T-cell (primary cell): ENCODE data around the gene PERP. TPM values are rescaled to one million over a fixed set of nuclear protein-coding genes. Genes with fewer than 3 reads are reported as not detected.
A peak's percentile ranks its signal among the peaks of the same experiment; 100 is the strongest.

ENCODE experiments used
- ATAC-seq, 4 experiments: fragments of 200-7000 bp in 3 of 4; fragments of 150-1000 bp in 1 of 4; cut with Tn5 transposase; replicated peaks in 1 of 4; 1 replicate in 3 of 4; 2 replicates in 1 of 4; pipeline ENCODE4 v1.10.0; 2021; ENCODE audit warnings: moderate library complexity in 3 of 4, mild to moderate bottlenecking in 2 of 4, moderate number of reproducible peaks in 1 of 4
- CTCF ChIA-PET, 2 donors: fragments of 300-600 bp; sonication (Branson Sonifier 250); formaldehyde crosslinking; loops; one replicate each; lab custom pipeline; 2022; ENCODE audit warnings: antibody characterized with exemption in 2 of 2; lab: Charles Lee
- POLR2A ChIA-PET, 2 donors: fragments of 300-600 bp; sonication (Branson Sonifier 250); formaldehyde crosslinking; loops; one replicate each; lab custom pipeline; 2022; ENCODE audit warnings: antibody characterized with exemption in 2 of 2; lab: Charles Lee
- DNase-seq, 35 experiments: peaks; one replicate each; pipeline versions ENCODE4 v3.0.0 to v3.0.0-alpha.2; 2013 to 2023
- H3K27ac ChIP-seq: one replicate; pipeline ENCODE4 v1.5.1; 2013; ENCODE audit warnings: low read length
- H3K27me3 ChIP-seq, 2 experiments: replicated peaks in 1 of 2; 1 replicate in 1 of 2; 2 replicates in 1 of 2; pipeline versions ENCODE4 v1.6.1 to v1.7.0; 2013; ENCODE audit warnings: low read length in 1 of 2, mixed read lengths in 1 of 2; ENCODE audit not compliant: control insufficient read depth in 2 of 2, insufficient read depth in 2 of 2; ENCODE audit errors: extremely low read depth in 1 of 2
- H3K36me3 ChIP-seq, 2 donors: 1 replicate in 1 of 2; 2 replicates in 1 of 2; pipeline versions ENCODE4 v1.6.1 to v1.7.0; 2013; ENCODE audit warnings: low read length in 1 of 2; ENCODE audit not compliant: control insufficient read depth in 2 of 2, insufficient read depth in 1 of 2; ENCODE audit errors: extremely low read depth in 1 of 2
- H3K4me1 ChIP-seq, 2 experiments: 1 replicate in 1 of 2; 2 replicates in 1 of 2; pipeline versions ENCODE4 v1.6.1 to v1.7.0; 2013; ENCODE audit warnings: low read length in 2 of 2, mixed read lengths in 1 of 2; ENCODE audit not compliant: insufficient read depth in 2 of 2, control insufficient read depth in 1 of 2; ENCODE audit errors: extremely low read depth in 1 of 2
- H3K4me3 ChIP-seq, 2 donors: 1 replicate in 1 of 2; 2 replicates in 1 of 2; pipeline versions ENCODE4 v1.5.1 to v1.7.0; 2013; ENCODE audit warnings: mild to moderate bottlenecking in 2 of 2, low read length in 1 of 2, moderate library complexity in 1 of 2; ENCODE audit not compliant: control insufficient read depth in 1 of 2; ENCODE audit errors: extremely low read depth in 1 of 2
- H3K9me3 ChIP-seq: 2 replicates; pipeline ENCODE4 v1.7.0; 2013
- H3K27ac Mint-ChIP-seq, 2 donors: one replicate each; pipeline ENCODE4 v1.8.0; 2020 to 2021; ENCODE audit warnings: mild to moderate bottlenecking in 2 of 2, mixed read lengths in 2 of 2
- H3K27me3 Mint-ChIP-seq, 2 donors: one replicate each; pipeline ENCODE4 v1.8.0; 2021 to 2022; ENCODE audit warnings: mixed read lengths in 2 of 2
- H3K36me3 Mint-ChIP-seq: one replicate; pipeline ENCODE4 v1.8.0; 2021; ENCODE audit warnings: mixed read lengths
- H3K4me1 Mint-ChIP-seq, 3 donors: one replicate each; pipeline ENCODE4 v1.8.0; 2020 to 2022; ENCODE audit warnings: mixed read lengths in 3 of 3, mild to moderate bottlenecking in 1 of 3
- H3K4me3 Mint-ChIP-seq, 3 donors: one replicate each; pipeline ENCODE4 v1.8.0; 2020 to 2022; ENCODE audit warnings: mild to moderate bottlenecking in 3 of 3, mixed read lengths in 3 of 3, moderate library complexity in 3 of 3
- H3K9me3 Mint-ChIP-seq, 3 donors: one replicate each; pipeline ENCODE4 v1.8.0; 2020 to 2022; ENCODE audit warnings: mixed read lengths in 3 of 3
- WGBS: methylation state at CpG from one replicate; pipeline ENCODE4 v1.1.5; 2013; ENCODE audit warnings: missing lambda C conversion rate; ENCODE audit not compliant: insufficient coverage; 5-methylcytosine and 5-hydroxymethylcytosine counted together
- total RNA-seq, 35 experiments: library from RNA in 6 of 35; stranded (reverse) in 6 of 35; fragments of 120-200 nt in 1 of 35; gene quantifications; one replicate each; pipeline versions ENCODE4 v1.2.1 to v1.2.4 and lab custom pipeline; 2013 to 2026

PERP gene
- total RNA-seq, 5 donors from 2014 or later (not counting 1 experiment from before 2014, with no cell fraction given), result 0.80 to 6.2 (median 2.4) TPM

DNA sequence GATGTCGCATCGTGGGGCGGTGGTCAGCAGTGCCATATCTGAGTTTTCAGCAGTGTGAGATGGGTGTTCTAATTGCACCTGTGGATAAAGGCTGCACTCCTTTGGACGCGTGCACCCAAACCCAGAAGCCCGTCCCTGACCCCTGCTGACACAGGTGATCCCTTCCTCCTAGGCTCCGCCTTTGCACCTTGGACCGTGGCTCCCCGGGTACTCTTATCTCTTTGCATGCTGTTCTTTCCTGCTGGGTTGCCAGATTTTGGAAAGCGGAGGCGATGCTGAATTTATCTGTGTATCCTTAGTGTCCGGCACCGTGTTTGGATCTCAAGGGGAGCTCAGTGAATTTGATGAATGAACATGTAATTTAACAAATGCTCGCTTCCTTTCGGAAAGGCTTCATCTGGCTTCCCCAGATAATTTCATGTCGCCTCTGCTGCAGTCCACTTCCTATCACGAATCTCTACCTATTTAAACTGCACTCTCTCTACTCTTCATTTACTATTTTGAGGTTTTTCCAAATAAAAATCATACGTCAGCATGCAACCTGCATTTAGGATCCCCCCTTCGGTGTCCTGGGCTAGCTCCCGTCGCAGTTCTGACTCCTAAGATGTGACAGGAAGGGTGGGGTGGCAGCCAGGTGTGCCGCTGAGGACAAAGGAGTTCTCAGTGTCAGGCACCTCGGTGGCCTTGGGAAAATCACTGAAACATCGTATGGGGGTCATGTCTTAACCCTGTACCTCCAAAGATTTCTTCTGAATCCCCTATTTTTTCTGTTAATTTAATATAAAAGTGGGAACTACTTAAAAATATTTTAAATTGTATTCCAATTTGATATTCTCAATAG, 753 bp upstream of the PERP start:
- Mint-ChIP-seq H3K27ac (peak overlapping the region; percentile 39 to 70), H3K9me3 (no peaks in the 10 kb centered on the region), H3K4me1 (peaks cover 23 to 34% (median 26%) of the 10 kb centered on the region in 3 donors), H3K36me3 (no peaks in the 10 kb centered on the region), H3K27me3 (peaks cover 26 to 28% of the 10 kb centered on the region in 2 donors), H3K4me3 (peak overlapping the region; percentile 79 to 92 (median 87))
- H3K9me3 ChIP-seq, result no peaks in the 10 kb centered on the region
- H3K36me3 ChIP-seq, result no peaks in the 10 kb centered on the region
- DNase-seq, result peak in 7 of 35 experiments; percentile 1 to 27 (median 14)
- 7% methylated on average over 9 of the region's 24 CpGs for WGBS
- CTCF ChIA-PET, result interaction anchor here (0.6 to 2.3 kb wide), 17 partner anchors 7 to 692 kb away, joined by 3 to 15 read pairs (median 5); no protein-coding TSS in a partner anchor
- H3K27ac ChIP-seq, result no peak overlapping the region
- H3K4me3 ChIP-seq, result peak overlapping the region; percentile 56 to 66
- POLR2A ChIA-PET, result no interaction called here
- peaks cover 13 to 24% of the 10 kb centered on the region in 2 experiments for H3K27me3 ChIP-seq
- ATAC-seq, result peak; percentile 17 to 43 (median 31)
- H3K4me1 ChIP-seq, result peaks cover 10 to 18% of the 10 kb centered on the region in 2 experiments

DNA sequence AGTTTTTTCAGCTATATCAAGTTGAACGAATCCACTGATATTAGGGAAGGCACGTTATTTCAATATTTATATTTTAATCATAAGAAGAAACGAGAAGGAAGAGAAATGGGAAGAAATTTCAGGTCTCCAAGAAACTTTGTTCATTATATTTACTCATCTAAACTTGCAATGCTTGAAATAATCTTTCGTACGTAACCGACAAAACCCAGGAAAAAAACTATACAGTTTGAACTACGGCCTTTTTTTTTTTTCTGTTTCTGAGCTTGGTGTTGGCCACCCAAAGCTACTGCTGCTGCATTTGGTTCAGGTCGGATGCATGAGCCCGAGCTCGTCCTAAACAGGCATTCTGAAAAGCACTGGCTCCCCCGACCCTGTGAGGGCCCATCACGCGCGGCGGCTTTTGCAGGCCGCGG, 548 bp downstream of the PERP start:
- CTCF ChIA-PET, result interaction anchor here (0.5 to 3.0 kb wide), 9 partner anchors 8 to 1017 kb away, joined by 3 to 30 read pairs (median 4); no protein-coding TSS in a partner anchor
- POLR2A ChIA-PET, result interaction anchor here (0.6 to 0.7 kb wide), 3 partner anchors 97 to 458 kb away, joined by 3 to 8 read pairs (median 7); no protein-coding TSS in a partner anchor
- Mint-ChIP-seq H3K9me3 (no peaks in the 10 kb centered on the region), H3K4me3 (peak overlapping the region; percentile 81 to 87 (median 85)), H3K4me1 (peaks cover 23 to 34% (median 26%) of the 10 kb centered on the region in 3 donors), H3K27me3 (peaks cover 28 to 31% of the 10 kb centered on the region in 2 donors), H3K27ac (peak overlapping the region in 1 of 2 donors; percentile 65), H3K36me3 (no peaks in the 10 kb centered on the region)
- no peak for ATAC-seq
- peaks cover 10 to 18% of the 10 kb centered on the region in 2 experiments for H3K4me1 ChIP-seq
- H3K36me3 ChIP-seq, result no peaks in the 10 kb centered on the region
- H3K27me3 ChIP-seq, result peaks cover 13 to 24% of the 10 kb centered on the region in 2 experiments
- WGBS, result 5% methylated on average over 14 of the region's 17 CpGs
- DNase-seq, result peak in 1 of 35 experiments; percentile 15
- no peaks in the 10 kb centered on the region for H3K9me3 ChIP-seq
- peak overlapping the region; percentile 61 to 66 for H3K4me3 ChIP-seq
- H3K27ac ChIP-seq, result no peak overlapping the region

GRCh38 chr6:138105880-138106664, 1.1 kb downstream of the PERP start:
- POLR2A ChIA-PET, result interaction anchor here in 1 of 2 donors (0.6 kb wide), 1 partner anchor 96 kb away, joined by 8 read pairs; no protein-coding TSS in a partner anchor
- H3K4me3 ChIP-seq, result no peak overlapping the region
- H3K9me3 ChIP-seq, result no peaks in the 10 kb centered on the region
- peaks cover 13 to 24% of the 10 kb centered on the region in 2 experiments for H3K27me3 ChIP-seq
- WGBS, result no CpG with 5 or more reads among the region's 10 CpGs
- no peaks in the 10 kb centered on the region for H3K36me3 ChIP-seq
- Mint-ChIP-seq H3K4me1 (peaks cover 23 to 34% (median 26%) of the 10 kb centered on the region in 3 donors), H3K4me3 (peak overlapping the region; percentile 81 to 87 (median 85)), H3K36me3 (no peaks in the 10 kb centered on the region), H3K9me3 (no peaks in the 10 kb centered on the region), H3K27ac (no peak overlapping the region), H3K27me3 (peaks cover 28 to 32% of the 10 kb centered on the region in 2 donors)
- ATAC-seq (no peak), DNase-seq (peak in 1 of 35 experiments; percentile 6)
- CTCF ChIA-PET, result interaction anchor here (0.6 to 3.0 kb wide), 8 partner anchors 9 to 1017 kb away, joined by 3 to 30 read pairs (median 4); no protein-coding TSS in a partner anchor
- no peak overlapping the region for H3K27ac ChIP-seq
- H3K4me1 ChIP-seq, result peaks cover 10 to 18% of the 10 kb centered on the region in 2 experiments

GRCh38 chr6:138105446-138105845, 1.8 kb downstream of the PERP start:
- ChIA-PET CTCF (interaction anchor here in 1 of 2 donors (0.7 to 3.0 kb wide), 4 partner anchors 11 to 161 kb away, joined by 3 to 30 read pairs (median 7); no protein-coding TSS in a partner anchor), POLR2A (no interaction called here)
- peaks cover 28 to 32% of the 10 kb centered on the region in 2 donors for H3K27me3 Mint-ChIP-seq

GRCh38 chr6:138104618-138105213, 2.5 kb downstream of the PERP start:
- Histone ChIP-seq H3K9me3 (no peaks in the 10 kb centered on the region), H3K36me3 (no peaks in the 10 kb centered on the region), H3K27me3 (peaks cover 10 to 24% of the 10 kb centered on the region in 2 experiments), H3K27ac (no peak overlapping the region), H3K4me3 (no peak overlapping the region), H3K4me1 (peaks cover 10 to 18% of the 10 kb centered on the region in 2 experiments)
- no peak for ATAC-seq
- Mint-ChIP-seq H3K27me3 (peaks cover 24 to 32% of the 10 kb centered on the region in 2 donors), H3K4me3 (no peak overlapping the region), H3K4me1 (peaks cover 23 to 34% (median 26%) of the 10 kb centered on the region in 3 donors), H3K36me3 (no peaks in the 10 kb centered on the region), H3K9me3 (no peaks in the 10 kb centered on the region), H3K27ac (no peak overlapping the region)
- no peak for DNase-seq
- 93% methylated on average over 5 of the region's 10 CpGs for WGBS
- ChIA-PET POLR2A (interaction anchor here in 1 of 2 donors (0.7 kb wide), 1 partner anchor 344 kb away, joined by 3 read pairs; no protein-coding TSS in a partner anchor), CTCF (interaction anchor here (0.6 to 3.0 kb wide), 3 partner anchors 11 to 659 kb away, joined by 3 to 30 read pairs (median 3); no protein-coding TSS in a partner anchor)

More at GRCh38 chr6:138105446-138105845, 1.8 kb downstream of the PERP start:
- Mint-ChIP-seq H3K36me3 (no peaks in the 10 kb centered on the region), H3K27ac (no peak overlapping the region), H3K4me3 (peak overlapping the region in 2 of 3 donors; percentile 31 to 87), H3K4me1 (peaks cover 23 to 34% (median 26%) of the 10 kb centered on the region in 3 donors), H3K9me3 (no peaks in the 10 kb centered on the region)
- no peak for ATAC-seq
- H3K4me1 ChIP-seq, result peaks cover 10 to 18% of the 10 kb centered on the region in 2 experiments
- H3K9me3 ChIP-seq, result no peaks in the 10 kb centered on the region
- no peak overlapping the region for H3K27ac ChIP-seq
- H3K27me3 ChIP-seq, result peaks cover 13 to 24% of the 10 kb centered on the region in 2 experiments
- H3K4me3 ChIP-seq, result no peak overlapping the region
- H3K36me3 ChIP-seq, result no peaks in the 10 kb centered on the region
- 90% methylated on average over 2 of the region's 5 CpGs for WGBS
- no peak for DNase-seq
